GM12865 (cell line): ENCODE measurements around the gene SFMBT2.
"Not testable (repeated sequence)": the region's sequence is repeated elsewhere in the genome, so short reads cannot be mapped to it uniquely, and the experiment has no call there.

Experiments used
- DNase-seq: peaks from one replicate; pipeline ENCODE4 v3.0.0; 2010; ENCODE audit warnings: low read depth
- H3K4me3 ChIP-seq: 2 replicates; pipeline ENCODE4 v1.5.1; 2011; ENCODE audit warnings: mild to moderate bottlenecking, low read depth, low read length, control low read depth
- TF ChIP-seq, protein P1 (sequence below): IDR thresholded peaks from 2 replicates; pipeline ENCODE4 v1.5.1; 2011; ENCODE audit warnings: low read length, control low read depth, low read depth, inconsistent platforms; ENCODE audit not compliant: insufficient read depth; ENCODE audit errors: missing control alignments

SFMBT2 gene

GRCh38 chr10:7189909-7190308 lies 220.9 kb downstream of the SFMBT2 start:
- no peak for DNase-seq
- H3K4me3 ChIP-seq, result no peak overlapping the region
- TF ChIP-seq, protein P1, sequence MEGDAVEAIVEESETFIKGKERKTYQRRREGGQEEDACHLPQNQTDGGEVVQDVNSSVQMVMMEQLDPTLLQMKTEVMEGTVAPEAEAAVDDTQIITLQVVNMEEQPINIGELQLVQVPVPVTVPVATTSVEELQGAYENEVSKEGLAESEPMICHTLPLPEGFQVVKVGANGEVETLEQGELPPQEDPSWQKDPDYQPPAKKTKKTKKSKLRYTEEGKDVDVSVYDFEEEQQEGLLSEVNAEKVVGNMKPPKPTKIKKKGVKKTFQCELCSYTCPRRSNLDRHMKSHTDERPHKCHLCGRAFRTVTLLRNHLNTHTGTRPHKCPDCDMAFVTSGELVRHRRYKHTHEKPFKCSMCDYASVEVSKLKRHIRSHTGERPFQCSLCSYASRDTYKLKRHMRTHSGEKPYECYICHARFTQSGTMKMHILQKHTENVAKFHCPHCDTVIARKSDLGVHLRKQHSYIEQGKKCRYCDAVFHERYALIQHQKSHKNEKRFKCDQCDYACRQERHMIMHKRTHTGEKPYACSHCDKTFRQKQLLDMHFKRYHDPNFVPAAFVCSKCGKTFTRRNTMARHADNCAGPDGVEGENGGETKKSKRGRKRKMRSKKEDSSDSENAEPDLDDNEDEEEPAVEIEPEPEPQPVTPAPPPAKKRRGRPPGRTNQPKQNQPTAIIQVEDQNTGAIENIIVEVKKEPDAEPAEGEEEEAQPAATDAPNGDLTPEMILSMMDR, result no peak

- TF ChIP-seq, protein P1, result no peak
- no peak overlapping the region for H3K4me3 ChIP-seq
- no peak for DNase-seq
These were observed 222.3 kb downstream of the SFMBT2 start for GRCh38 chr10:7188456-7189050.

DNA sequence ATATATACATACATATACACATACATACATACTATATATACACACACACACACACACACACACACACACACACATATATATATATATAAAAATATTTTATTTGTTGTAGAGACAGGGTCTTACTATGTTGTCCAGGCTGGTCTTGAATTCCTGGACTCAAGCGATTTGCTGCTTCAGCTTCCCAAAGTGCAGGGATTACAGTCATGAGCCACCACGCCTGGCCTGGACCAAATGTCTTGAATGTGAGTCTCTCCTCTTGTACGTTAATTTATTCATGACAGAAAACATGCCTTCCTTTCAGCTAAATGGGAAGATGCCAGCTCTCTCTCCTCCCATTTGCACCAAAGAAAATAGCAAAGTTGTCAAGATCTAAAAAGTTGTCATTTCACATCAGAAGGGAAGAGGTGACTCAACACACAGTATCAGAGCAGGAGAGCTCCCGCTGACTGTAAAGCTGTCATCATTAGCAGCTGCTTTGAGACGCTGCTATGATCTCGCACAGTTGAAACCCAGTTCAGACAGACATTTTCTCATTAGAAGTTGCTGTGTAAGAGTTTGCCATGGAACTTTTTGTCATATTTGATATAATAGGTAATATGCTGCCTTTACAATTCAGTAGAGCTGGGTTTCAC lies 224.3 kb downstream of the SFMBT2 start:
- TF ChIP-seq, protein P1, result no peak
- no peak overlapping the region for H3K4me3 ChIP-seq
- DNase-seq, result no peak

- DNase-seq, result no peak
- no peak overlapping the region for H3K4me3 ChIP-seq
- TF ChIP-seq, protein P1, result no peak
These were observed 225.5 kb downstream of the SFMBT2 start for GRCh38 chr10:7185367-7185690.

DNA sequence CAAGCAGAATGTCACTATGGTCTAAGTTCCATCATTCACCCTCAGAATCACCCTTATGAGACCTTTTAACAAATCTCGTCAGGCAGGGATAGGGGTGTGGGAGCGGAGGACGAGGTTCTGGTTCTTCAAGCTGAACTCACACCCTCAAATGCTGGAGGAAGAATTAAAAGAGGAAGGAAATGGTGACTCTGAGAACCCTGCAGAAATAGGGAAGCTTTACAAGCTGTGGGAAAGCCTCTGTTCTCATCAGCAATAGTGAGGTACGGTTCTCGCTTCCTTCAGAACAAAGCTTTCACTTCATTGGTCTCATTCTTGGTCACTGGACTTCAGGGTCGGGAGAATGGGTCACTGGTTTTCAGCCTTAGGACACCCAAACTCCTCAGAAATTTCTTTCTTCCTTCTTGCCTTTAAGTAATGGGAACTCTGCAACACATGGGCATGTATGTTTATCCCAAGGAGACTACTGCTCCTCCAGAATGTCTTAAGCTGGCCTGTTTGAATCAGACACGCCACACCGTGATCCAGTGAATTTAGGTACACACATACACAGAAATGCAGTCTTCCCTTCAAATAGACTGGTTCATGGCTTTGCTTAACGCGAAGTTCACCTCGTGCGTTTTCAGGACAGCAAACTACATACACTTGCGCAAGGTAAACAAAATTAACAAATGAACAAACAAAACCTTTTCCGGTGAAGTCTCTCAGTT lies 226.0 kb downstream of the SFMBT2 start:
- H3K4me3 ChIP-seq, result no peak overlapping the region
- TF ChIP-seq, protein P1, result no peak
- no peak for DNase-seq

GRCh38 chr10:7184116-7184515 lies 226.7 kb downstream of the SFMBT2 start:
- DNase-seq, H3K4me3 ChIP-seq: not testable (repeated sequence)

DNA sequence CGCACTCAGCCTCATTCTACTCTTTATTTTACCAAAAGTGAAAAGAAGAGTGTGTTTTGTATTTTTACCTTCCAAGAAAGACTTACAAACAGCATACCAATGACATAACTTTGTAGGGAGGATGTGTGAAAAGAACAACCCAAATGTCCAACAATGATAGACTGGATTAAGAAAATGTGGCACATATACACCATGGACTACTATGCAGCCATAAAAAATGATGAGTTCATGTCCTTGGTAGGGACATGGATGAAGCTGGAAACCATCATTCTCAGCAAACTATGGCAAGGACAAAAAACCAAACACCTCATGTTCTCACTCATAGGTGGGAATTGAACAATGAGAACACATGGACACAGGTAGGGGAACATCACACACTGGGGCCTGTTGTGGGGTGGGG lies 228.5 kb downstream of the SFMBT2 start:
- not testable (repeated sequence) for H3K4me3 ChIP-seq, DNase-seq

DNA sequence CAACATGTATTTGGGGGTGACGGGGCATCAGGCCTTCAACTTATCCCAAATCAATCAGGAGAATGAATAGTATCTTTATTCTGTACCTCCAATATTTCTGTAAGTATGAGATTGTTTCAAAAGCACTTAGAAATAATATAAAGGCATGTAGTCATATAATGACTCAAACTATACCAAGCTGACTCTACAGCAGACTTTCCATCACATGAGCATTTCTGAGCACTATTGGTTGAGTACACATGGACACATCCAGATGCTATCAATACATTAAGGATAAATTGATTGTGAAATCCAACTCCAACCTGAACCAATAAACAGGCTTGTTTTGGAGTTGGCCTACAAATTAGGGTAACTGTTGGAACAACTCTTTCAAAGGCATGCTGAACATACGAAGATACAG lies 229.4 kb downstream of the SFMBT2 start:
- no peak overlapping the region for H3K4me3 ChIP-seq
- TF ChIP-seq, protein P1, result no peak
- no peak for DNase-seq
